ENCODE data around the gene STK31. TPM values are rescaled to one million over a fixed set of nuclear protein-coding genes. Genes with fewer than 3 reads are reported as not detected.
"Not testable (repeated sequence)": the region's sequence is repeated elsewhere in the genome, so short reads cannot be mapped to it uniquely, and the experiment has no call there.

Gene STK31
- total RNA-seq, 1 experiment from 2014 or later, result 0.56 TPM

DNA sequence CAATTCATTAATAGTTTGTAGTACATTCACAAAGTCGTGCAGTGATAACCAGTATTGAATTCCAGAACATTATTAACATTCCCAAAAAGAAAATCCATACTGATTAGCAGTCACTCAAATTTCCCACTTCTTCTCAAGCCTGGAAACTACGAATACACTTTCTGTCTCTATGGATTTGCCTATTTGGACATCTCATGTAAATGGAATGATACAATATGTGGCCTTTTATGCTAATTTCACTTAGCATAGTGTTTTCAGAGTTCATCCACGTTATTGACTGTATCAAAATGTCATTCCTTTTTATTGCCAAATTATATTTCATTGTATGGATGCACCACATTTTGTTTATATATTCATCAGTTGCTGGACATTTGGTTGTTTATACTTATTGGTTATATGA is 78.8 kb downstream of the STK31 start:
- no peak for DNase-seq (ENCODE audit: low spot score)

DNA sequence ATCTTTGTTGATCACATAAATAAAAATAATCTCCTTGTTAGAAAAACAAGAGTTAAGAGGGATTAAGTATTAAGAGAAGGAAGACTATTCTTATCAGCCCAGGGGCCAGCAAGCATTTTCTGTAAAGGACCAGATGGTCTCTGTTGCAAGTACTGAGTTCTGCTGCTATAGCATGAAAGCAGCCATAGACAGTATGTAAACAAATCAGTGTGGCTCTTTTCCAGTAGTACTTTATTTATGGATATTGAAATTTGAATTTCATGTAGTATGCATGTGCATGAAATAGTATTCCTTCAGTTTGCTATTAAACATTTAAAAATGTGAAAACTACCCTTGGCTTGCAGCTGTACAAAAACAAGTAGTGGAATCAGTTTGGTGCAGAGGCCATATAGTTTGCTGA is 81.7 kb downstream of the STK31 start:
- DNase-seq (ENCODE audit: low spot score), result no peak

DNA sequence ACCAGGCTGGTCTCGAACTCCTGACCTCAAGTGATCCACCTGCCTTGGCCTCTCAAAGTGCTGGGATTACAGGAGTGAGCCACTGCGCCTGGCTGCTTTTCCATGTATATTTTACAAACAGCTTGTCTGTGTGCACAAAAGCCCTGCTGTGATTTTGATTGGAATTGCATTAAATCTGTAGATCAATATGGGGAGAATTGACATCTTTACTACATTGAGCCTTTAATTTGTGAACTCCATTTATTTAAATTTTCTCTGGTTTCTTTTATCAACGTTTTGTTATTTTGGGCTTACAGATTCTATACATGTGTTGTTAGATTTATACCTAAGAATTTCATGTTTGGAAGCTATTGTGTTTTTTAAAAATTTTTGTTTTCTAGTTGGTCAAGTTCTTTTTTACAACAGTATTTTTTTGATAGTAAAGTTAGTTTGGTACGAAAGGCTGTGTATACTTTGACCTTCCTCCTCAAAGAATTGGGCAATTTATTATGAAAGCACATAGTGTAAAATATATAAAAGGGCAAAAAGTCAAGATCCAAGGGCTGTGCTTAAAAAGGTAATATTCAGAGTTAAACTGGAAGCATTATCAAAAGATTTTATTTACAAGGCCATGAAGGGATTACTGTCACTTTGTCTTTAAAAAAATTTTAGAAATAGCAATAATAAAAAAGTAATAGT is 92.8 kb downstream of the STK31 start:
- DNase-seq (ENCODE audit: low spot score), result no peak

DNA sequence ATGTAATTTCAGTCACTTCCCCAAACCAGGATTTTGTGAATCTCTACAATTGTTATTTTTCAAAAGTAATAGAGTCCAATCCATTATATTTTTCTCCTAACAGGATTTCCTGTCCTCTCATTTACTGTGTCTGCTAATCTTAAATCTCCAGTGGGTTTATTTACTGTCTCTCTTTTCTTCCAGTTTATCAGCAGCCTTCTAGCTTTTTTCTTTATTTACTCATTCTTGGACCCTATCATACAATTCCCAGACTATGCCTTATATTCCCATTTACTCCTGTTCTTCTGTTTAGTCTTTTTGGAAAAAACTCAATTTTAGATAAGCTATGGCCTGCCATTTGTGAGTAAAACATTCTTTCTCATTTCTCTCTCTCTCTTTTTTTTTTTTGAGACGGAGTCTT is 94.7 kb downstream of the STK31 start:
- no peak for DNase-seq (ENCODE audit: low spot score)

DNA sequence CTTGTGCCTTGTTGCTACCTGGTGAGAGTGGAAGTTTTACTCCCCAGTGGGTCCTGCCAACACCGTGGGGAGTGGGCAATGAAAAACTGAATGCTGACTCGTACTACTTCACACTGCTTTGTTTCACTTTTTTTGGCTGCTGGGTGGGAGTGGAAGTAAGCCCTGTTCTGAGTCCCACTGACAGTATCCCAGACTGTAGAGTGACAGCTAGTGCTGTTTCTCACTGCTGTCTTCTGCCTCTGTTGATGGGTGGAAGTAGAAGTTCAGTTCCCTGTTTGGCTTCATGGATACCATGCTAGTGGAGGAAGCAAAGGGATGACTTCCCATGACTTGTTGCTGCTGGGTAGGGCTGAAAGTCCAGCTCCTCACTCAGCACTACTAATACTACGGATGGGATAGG is 98.4 kb downstream of the STK31 start:
- no peak for DNase-seq (ENCODE audit: low spot score)

DNA sequence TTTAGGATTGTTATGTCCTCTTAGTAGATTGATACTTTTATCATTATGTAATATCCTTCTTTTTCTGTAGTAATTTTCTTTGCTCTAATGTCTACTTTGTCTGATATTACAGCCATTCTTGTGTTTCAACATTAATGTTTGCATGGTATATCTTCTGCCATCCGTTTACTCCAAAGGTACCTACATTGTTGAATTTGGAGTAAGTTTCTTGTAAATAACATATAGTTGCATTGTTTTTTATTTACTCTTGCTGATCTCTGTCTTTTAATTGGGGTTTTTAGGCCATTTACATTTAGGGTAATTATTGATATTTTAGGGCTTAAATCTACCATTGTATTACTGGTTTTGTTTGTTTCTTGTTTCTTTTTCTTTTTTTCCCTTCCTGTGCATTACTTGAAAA is 100.1 kb downstream of the STK31 start:
- DNase-seq (ENCODE audit: low spot score), result no peak

DNA sequence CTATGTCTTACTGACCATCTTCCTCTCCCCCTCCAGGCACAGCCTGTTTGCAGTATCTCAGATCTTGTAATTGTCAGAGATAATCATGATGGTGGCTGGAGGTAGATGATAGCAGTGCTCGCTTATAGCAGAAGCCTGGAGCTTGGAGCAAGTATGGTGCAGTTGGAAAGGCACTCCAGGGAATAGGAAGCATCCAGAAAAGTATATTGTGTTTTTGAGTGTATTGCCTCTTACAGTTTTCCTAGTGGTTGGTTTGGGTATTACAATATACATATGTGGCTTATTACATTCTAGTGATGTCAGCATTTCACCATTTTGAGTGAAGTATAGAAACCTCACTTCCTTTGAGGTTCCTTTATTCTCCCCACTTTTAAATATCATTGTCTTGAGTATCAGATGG is 101.5 kb downstream of the STK31 start:
- peak; percentile 41 for DNase-seq (ENCODE audit: low spot score)

DNA sequence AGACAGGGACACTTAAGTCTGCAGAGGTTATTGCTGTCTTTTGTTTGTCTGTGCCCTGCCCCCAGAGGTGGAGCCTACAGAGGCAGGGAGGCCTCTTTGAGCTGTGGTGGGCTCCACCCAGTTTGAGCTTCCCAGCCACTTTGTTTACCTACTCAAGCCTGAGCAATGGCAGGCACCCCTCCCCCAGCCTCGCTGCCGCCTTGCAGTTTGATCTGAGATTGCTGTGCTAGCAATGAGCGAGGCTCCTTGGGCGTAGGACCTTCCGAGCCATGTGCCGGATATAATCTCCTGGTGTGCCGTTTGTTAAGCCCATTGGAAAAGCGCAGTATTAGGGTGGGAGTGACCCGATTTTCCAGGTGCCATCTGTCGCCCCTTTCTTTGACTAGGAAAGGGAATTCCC is 118.1 kb downstream of the STK31 start:
- not testable (repeated sequence) for DNase-seq (ENCODE audit: low spot score)

DNA sequence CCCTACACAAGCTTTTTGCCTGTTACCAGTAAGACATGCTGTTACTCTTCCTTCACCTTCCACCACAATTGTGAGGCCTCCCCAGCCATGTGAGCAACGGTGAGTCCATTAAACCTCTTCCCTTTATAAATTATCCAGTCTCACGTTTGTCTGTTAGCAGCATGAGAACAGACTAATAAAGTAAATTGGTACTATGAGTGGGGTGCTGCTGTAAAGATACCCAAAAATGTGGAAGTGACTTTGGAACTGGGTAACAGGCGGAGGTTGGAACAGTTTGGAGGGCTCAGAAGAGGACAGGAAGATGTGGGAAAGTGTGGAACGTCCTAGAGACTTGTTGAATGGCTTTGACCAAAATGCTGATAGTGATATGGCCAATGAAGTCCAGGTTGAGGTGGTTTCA is 122.7 kb downstream of the STK31 start:
- DNase-seq (ENCODE audit: low spot score), result not testable (repeated sequence)

DNA sequence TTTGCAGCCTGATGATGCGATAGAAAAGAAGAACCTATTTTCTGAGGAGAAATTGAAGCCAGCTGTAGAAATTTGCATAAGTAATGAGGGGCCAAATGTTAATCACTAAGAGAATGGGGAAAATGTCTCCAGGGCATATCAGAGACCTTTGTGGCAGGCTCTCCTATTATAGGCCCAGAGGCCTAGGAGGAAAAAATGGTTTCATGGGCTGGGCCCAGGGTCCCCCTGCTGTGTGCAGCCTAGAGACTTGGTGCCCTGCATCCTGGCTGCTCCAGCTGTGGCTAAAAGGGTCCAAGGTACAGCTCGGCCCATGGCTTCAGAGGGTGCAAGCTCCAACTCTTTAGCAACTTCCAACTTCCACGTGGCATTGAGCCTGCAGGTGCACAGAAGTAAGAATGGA is 123.4 kb downstream of the STK31 start:
- DNase-seq (ENCODE audit: low spot score), result no peak

DNA sequence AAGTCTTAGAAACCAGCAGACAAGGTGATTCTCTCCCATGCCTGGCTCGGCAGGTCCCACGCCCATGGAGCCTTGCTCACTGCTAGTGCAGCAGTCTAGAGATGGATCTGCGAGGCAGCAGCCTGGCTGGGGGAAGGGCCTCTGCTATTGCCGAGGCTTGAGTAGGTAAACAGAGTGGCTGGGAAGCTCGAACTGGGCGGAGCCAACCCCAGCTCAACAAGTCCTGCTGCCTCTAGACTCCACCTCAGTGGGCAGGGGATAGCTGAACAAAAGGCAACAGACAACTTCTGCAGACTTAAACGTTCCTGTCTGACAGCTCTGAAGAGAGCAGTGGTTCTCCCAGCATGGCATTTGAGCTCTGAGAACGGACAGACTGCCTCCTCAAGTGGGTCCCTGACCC is 134.8 kb downstream of the STK31 start:
- not testable (repeated sequence) for DNase-seq (ENCODE audit: low spot score)

DNA sequence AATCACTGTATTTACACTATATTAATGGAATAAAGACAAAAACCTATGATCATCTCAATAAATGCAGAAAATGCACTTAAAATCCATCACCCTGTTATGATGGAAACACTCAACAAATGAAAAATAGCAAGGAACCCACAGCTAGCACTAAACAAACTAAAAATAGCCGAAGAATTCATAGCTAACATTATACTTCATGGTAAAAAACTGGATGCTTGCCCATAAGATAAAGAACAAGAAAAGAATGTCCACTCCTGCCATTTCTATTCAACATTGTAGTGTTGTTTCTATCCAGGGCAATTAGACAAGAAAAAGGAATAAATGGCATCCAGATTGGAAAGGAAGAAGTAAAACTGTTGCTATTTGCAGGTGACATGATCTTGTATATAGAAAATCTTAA is 142.1 kb downstream of the STK31 start:
- no peak for DNase-seq (ENCODE audit: low spot score)

DNA sequence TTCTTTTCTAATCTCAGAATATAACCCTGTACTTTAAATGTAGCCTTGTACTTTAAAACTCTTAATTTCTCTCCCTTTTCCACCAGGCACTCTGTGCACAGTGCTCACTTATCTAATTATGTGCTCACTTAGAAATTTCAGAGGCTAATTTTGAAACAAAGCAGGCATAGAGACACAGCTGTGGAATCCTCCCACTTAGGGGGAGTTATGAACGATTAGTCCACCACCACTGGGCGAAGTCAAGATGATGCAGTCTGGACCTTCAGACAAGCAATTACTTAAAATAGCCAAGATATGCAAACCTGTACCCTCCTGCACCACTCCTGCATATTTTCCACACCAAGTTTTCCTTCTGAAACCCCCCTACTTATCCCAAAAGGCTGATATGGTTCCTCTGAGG is 143.0 kb downstream of the STK31 start:
- DNase-seq (ENCODE audit: low spot score), result no peak

DNA sequence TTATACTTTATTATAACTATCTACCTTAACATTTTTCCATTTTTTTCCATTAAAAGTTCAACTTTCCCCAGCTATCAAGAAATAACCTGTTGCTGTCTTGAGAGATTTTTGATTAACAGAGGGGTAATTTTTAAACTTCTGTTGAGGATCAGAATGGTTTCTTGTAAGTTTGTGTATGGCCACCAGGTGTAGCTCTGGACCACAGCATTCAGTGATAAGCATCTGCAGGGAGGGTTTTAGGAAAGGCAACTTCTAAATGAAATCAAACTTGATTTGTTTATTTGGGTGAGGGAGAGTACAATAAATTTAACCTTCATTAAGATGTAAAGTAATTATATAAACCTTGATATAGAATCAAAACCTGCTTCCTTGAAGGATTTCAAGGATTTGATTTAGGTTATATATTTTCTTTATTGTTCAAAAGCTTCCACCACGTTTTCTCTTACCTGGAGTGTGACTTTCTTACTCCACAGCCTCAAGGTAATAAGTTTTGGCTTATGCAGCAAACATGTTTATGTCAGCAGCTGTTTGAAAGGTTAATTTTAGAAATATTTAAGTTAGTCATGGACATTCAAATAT is 153.3 kb downstream of the STK31 start:
- peak; percentile 71 for DNase-seq (ENCODE audit: low spot score)

DNA sequence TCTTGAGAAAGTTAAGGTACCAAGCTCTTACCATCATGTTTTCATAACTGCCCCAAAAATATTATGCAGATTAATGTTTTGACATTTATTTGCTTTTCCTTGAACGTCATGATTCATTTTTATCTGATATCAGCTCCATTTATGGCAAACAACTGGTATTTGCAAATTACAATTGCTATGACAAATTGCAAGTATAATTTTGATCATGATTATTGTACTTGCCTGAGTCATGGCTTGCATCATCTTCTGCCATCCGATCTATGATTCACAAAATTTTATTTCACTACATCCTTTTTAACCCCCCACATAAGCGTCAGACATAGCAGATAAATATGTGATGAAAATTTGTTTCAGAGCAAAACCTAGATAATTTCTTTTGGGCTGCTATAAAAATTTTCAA is 155.0 kb downstream of the STK31 start:
- no peak for DNase-seq (ENCODE audit: low spot score)

DNA sequence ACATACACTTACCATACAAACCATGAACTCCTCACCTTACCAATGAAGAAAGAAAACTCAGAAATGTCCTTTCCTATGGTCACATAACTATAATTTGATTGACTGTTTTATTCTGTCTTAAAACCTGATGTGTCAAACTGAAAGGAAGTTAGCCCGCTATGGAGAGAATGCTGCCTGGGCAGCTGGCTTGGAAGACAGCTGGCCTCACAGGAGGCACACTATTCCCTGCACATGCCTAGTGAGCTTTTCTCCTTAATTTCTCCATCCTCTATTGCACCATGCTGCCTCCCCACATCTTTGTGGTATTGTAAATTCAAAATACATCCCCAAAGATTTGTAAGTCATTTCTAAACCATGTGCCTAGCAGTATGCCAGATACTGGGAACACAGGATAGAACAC is 163.3 kb downstream of the STK31 start:
- no peak for DNase-seq (ENCODE audit: low spot score)

DNA sequence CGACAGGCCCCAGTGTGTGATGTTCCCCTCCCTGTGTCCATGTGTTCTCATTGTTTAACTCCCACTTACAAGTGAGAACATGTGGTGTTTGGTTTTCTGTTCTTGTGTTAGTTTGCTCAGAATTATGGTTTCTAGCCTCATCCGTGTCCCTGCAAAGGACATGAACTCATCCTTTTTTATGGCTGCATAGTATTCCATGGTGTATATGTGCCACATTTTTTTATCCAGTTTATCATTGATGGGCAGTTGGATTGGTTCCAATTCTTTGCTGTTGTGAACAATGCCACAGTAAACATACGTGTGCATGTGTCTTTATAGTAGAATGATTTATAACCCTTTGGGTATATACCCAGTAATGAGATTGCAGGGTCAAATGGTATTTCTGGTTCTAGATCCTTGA is 166.5 kb downstream of the STK31 start:
- DNase-seq (ENCODE audit: low spot score), result not testable (repeated sequence)

Other genes starting within 250 kb of the STK31 start
- 68.8 and 110 TPM in 2 replicates for gene IGF2BP3, start 239.7 kb upstream of the STK31 start, total RNA-seq (2014; rRNA removed; shearing (Covaris generic))
- gene TRA2A, start 178.2 kb upstream of the STK31 start, total RNA-seq (2014; rRNA removed; shearing (Covaris generic)), result 21.2 and 27.7 TPM in 2 replicates
- gene CCDC126, start 112.8 kb upstream of the STK31 start, total RNA-seq (2014; rRNA removed; shearing (Covaris generic)), result 18.9 and 25.8 TPM in 2 replicates
- 2.9 and 4.8 TPM in 2 replicates for gene FAM221A, start 30.0 kb upstream of the STK31 start, total RNA-seq (2014; rRNA removed; shearing (Covaris generic))

All from H4 (cell line).